Activated T-cell treated with anti-CD3 and anti-CD28 coated beads, Interleukin-2, amount 50 U/mL, for 72 hours (primary cell): ENCODE data around the gene SCFD2. TPM values are rescaled to one million over a fixed set of nuclear protein-coding genes. Genes with fewer than 3 reads are reported as not detected.

ENCODE experiments used
- ATAC-seq, 2 donors: fragments of 150-1000 bp; cut with Tn5 transposase; replicated peaks in 1 of 2; 2 replicates each; pipeline ENCODE4 v1.10.0; 2021; ENCODE audit warnings: moderate library complexity in 2 of 2, mild to moderate bottlenecking in 1 of 2
- DNase-seq, 2 donors: peaks; one replicate each; pipeline ENCODE4 v3.0.0; 2021 to 2022; ENCODE audit warnings: mixed read lengths in 1 of 2
- H3K27ac Mint-ChIP-seq: one replicate; pipeline ENCODE4 v1.8.0; 2022; ENCODE audit warnings: mild to moderate bottlenecking, moderate library complexity, mixed read lengths
- H3K27me3 Mint-ChIP-seq: one replicate; pipeline ENCODE4 v1.8.0; 2022; ENCODE audit warnings: low read depth, mixed read lengths
- H3K36me3 Mint-ChIP-seq, 2 donors: one replicate each; pipeline ENCODE4 v1.8.0; 2022; ENCODE audit warnings: mixed read lengths in 2 of 2, mild to moderate bottlenecking in 1 of 2; ENCODE audit not compliant: insufficient read depth in 2 of 2
- H3K4me1 Mint-ChIP-seq: one replicate; pipeline ENCODE4 v1.8.0; 2022; ENCODE audit warnings: low read depth, mixed read lengths
- H3K4me3 Mint-ChIP-seq, 2 donors: one replicate each; pipeline ENCODE4 v1.8.0; 2022; ENCODE audit warnings: mild to moderate bottlenecking in 2 of 2, mixed read lengths in 2 of 2, moderate library complexity in 2 of 2
- H3K9me3 Mint-ChIP-seq, 2 donors: one replicate each; pipeline ENCODE4 v1.8.0; 2022; ENCODE audit warnings: mixed read lengths in 2 of 2
- total RNA-seq, 2 donors: library from RNA; stranded (reverse); gene quantifications; one replicate each; pipeline ENCODE4 v1.2.3, GENCODE V29; 2022

The SCFD2 gene
- total RNA-seq, 2 donors from 2014 or later, result 15.5 to 17.6 TPM

DNA sequence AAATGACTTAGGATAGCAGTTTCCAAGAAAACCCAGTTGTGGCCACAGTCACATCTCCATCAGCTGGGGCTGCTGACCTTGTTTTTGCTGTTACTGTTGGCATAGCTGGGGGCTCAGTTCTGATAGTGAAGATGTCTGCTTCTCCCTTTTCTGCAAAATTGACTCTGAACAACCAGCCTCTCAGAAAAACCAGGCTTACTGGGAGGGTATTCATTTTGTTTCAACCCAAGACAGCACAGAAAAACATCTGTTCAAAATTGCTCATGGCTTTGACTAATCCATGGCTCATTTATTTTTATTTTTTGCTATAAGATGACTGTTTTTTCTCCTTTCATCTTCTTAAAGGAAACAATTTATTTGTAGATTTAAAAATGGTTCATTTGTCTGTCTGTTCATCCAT lies 450.7 kb downstream of the SCFD2 start:
- H3K4me1 Mint-ChIP-seq, result no peaks in the 10 kb centered on the region
- H3K4me3 Mint-ChIP-seq, result no peak overlapping the region
- no peaks in the 10 kb centered on the region for H3K36me3 Mint-ChIP-seq
- peak overlapping the region; percentile 30 for H3K27ac Mint-ChIP-seq
- H3K9me3 Mint-ChIP-seq, result no peaks in the 10 kb centered on the region
- no peaks in the 10 kb centered on the region for H3K27me3 Mint-ChIP-seq
- no peak for DNase-seq
- peak in 1 of 2 donors; percentile 54 for ATAC-seq

DNA sequence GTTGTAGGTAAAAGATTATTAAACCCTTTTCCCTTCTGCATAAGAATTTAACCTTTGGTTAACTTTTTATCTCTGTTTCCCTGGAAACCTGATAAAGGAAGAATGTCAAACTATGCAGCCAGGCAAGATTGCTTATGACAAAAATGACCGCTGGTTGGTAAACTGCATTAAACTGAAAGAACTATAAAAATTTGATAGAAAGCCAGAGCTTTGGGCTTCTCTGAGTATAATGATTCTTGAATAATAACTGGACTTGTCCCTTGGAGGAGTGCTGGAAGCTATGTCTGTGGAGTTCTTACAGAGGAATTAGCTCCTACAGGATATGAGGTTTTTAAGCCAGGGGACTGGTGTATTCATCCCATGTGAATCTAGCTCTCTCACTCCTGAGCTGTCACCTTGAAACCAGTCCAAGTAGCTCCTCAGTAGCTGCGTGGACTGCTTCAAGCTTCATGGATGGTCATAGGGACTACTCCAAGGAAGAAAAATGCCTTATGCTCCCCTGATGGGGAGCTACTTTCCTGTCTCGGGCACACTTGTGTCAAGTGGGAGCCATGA lies 451.7 kb downstream of the SCFD2 start:
- Mint-ChIP-seq H3K9me3 (no peaks in the 10 kb centered on the region), H3K4me3 (no peak overlapping the region)
- no peak for ATAC-seq

GRCh38 chr4:52912608-52913007 lies 453.3 kb downstream of the SCFD2 start:
- H3K4me3 Mint-ChIP-seq, result no peak overlapping the region
- ATAC-seq (peak in 1 of 2 donors; percentile 62), DNase-seq (no peak)
- H3K27me3 Mint-ChIP-seq, result no peaks in the 10 kb centered on the region
- H3K4me1 Mint-ChIP-seq, result no peaks in the 10 kb centered on the region
- H3K36me3 Mint-ChIP-seq, result no peaks in the 10 kb centered on the region
- no peaks in the 10 kb centered on the region for H3K9me3 Mint-ChIP-seq
- no peak overlapping the region for H3K27ac Mint-ChIP-seq

More for the DNA sequence above, 451.7 kb downstream of the SCFD2 start:
- H3K27ac Mint-ChIP-seq, result no peak overlapping the region
- DNase-seq, result no peak
- no peaks in the 10 kb centered on the region for H3K27me3 Mint-ChIP-seq
- no peaks in the 10 kb centered on the region for H3K36me3 Mint-ChIP-seq
- H3K4me1 Mint-ChIP-seq, result no peaks in the 10 kb centered on the region

- DNase-seq (peak; percentile 80 to 81), ATAC-seq (peak; percentile 36 to 62)
- no peaks in the 10 kb centered on the region for H3K36me3 Mint-ChIP-seq
- no peaks in the 10 kb centered on the region for H3K27me3 Mint-ChIP-seq
- H3K9me3 Mint-ChIP-seq, result no peaks in the 10 kb centered on the region
- H3K4me1 Mint-ChIP-seq, result no peaks in the 10 kb centered on the region
- no peak overlapping the region for H3K4me3 Mint-ChIP-seq
- H3K27ac Mint-ChIP-seq, result peak overlapping the region; percentile 55
Measured at GRCh38 chr4:52911684-52912294, 454.1 kb downstream of the SCFD2 start.

- Mint-ChIP-seq H3K9me3 (no peaks in the 10 kb centered on the region), H3K36me3 (no peaks in the 10 kb centered on the region), H3K4me1 (no peaks in the 10 kb centered on the region), H3K4me3 (no peak overlapping the region), H3K27ac (no peak overlapping the region), H3K27me3 (no peaks in the 10 kb centered on the region)
- DNase-seq, result no peak
- ATAC-seq, result no peak
Measured at GRCh38 chr4:52910115-52910514, 455.7 kb downstream of the SCFD2 start.

- Mint-ChIP-seq H3K36me3 (peaks cover 0 to 4% of the 10 kb centered on the region in 2 donors), H3K4me1 (no peaks in the 10 kb centered on the region), H3K27ac (no peak overlapping the region), H3K9me3 (no peaks in the 10 kb centered on the region), H3K27me3 (no peaks in the 10 kb centered on the region), H3K4me3 (no peak overlapping the region)
- no peak for DNase-seq
- ATAC-seq, result no peak
Measured at GRCh38 chr4:52907510-52907909, 458.4 kb downstream of the SCFD2 start.

- H3K27ac Mint-ChIP-seq, result no peak overlapping the region
Measured at GRCh38 chr4:52904421-52904820, 461.4 kb downstream of the SCFD2 start.

DNA sequence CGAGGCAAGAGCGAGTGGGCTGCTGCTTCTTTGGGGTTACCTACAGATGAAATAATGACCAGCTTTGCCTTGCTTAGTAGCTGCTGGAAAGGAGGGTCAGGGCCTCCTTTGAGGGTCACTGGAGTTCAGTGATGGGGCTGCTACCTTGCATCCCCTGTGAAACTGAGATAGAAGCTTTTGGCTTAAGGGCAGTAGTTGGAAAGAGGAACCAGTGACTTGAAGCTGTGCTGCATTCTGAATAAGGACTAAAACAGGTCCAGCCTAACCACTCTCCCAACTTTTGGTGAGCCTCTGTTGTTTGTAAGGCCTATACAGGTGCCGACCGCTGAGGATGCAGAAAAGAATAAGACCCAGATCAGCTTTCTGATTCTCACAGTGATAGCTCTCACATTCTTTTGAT lies 462.6 kb downstream of the SCFD2 start:
- H3K36me3 Mint-ChIP-seq, result peaks cover 5 to 7% of the 10 kb centered on the region in 2 donors
- H3K9me3 Mint-ChIP-seq, result peaks cover 0 to 2% of the 10 kb centered on the region in 2 donors
- DNase-seq (no peak), ATAC-seq (no peak)
- H3K27ac Mint-ChIP-seq, result no peak overlapping the region
- H3K4me1 Mint-ChIP-seq, result no peaks in the 10 kb centered on the region
- H3K27me3 Mint-ChIP-seq, result no peaks in the 10 kb centered on the region
- H3K4me3 Mint-ChIP-seq, result no peak overlapping the region

More at GRCh38 chr4:52904421-52904820, 461.4 kb downstream of the SCFD2 start:
- Mint-ChIP-seq H3K4me1 (no peaks in the 10 kb centered on the region), H3K27me3 (no peaks in the 10 kb centered on the region), H3K36me3 (peaks cover 4 to 5% of the 10 kb centered on the region in 2 donors), H3K4me3 (no peak overlapping the region), H3K9me3 (no peaks in the 10 kb centered on the region)
- no peak for ATAC-seq
- no peak for DNase-seq

- DNase-seq (no peak), ATAC-seq (no peak)
- no peaks in the 10 kb centered on the region for H3K27me3 Mint-ChIP-seq
- peaks cover 0 to 5% of the 10 kb centered on the region in 2 donors for H3K9me3 Mint-ChIP-seq
- no peak overlapping the region for H3K27ac Mint-ChIP-seq
- H3K4me1 Mint-ChIP-seq, result peaks cover 18% of the 10 kb centered on the region
- no peak overlapping the region for H3K4me3 Mint-ChIP-seq
- H3K36me3 Mint-ChIP-seq, result peaks cover 6 to 13% of the 10 kb centered on the region in 2 donors
Measured at GRCh38 chr4:52894443-52894842, 471.4 kb downstream of the SCFD2 start.

DNA sequence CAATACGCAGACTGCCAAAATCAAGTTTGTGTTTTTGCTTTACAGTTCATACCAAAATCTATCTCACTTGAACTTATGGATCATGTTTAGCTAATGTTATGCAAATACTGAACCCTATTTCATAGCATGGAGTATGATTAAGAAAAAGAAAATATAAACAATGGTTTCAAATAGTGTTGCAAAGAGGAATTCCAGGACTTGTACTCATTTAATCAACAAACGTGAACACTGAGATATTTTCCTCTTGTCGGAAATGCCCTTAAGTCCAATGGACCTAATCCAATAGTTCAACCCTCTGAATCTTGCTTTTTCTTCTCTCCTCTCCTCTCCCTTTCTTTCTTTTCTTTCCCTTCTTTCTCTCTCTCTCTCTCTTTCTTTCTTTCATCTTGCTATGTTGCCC lies 473.0 kb downstream of the SCFD2 start:
- Mint-ChIP-seq H3K4me1 (peaks cover 26% of the 10 kb centered on the region), H3K27ac (no peak overlapping the region), H3K4me3 (no peak overlapping the region), H3K36me3 (peaks cover 14 to 15% of the 10 kb centered on the region in 2 donors), H3K27me3 (no peaks in the 10 kb centered on the region), H3K9me3 (peaks cover 5 to 6% of the 10 kb centered on the region in 2 donors)
- DNase-seq, result no peak
- ATAC-seq, result no peak

- no peaks in the 10 kb centered on the region for H3K27me3 Mint-ChIP-seq
- H3K4me1 Mint-ChIP-seq, result peaks cover 26% of the 10 kb centered on the region
- peaks cover 11 to 14% of the 10 kb centered on the region in 2 donors for H3K36me3 Mint-ChIP-seq
- H3K9me3 Mint-ChIP-seq, result peaks cover 5 to 8% of the 10 kb centered on the region in 2 donors
- DNase-seq (no peak), ATAC-seq (no peak)
- H3K27ac Mint-ChIP-seq, result no peak overlapping the region
- no peak overlapping the region for H3K4me3 Mint-ChIP-seq
Measured at GRCh38 chr4:52891743-52892142, 474.1 kb downstream of the SCFD2 start.

GRCh38 chr4:52890521-52890791 lies 475.4 kb downstream of the SCFD2 start:
- H3K9me3 Mint-ChIP-seq, result peaks cover 5 to 8% of the 10 kb centered on the region in 2 donors
- H3K4me3 Mint-ChIP-seq, result peak overlapping the region; percentile 61 to 73
- H3K36me3 Mint-ChIP-seq, result peaks cover 13 to 18% of the 10 kb centered on the region in 2 donors
- no peak for DNase-seq
- H3K4me1 Mint-ChIP-seq, result peaks cover 26% of the 10 kb centered on the region
- H3K27me3 Mint-ChIP-seq, result no peaks in the 10 kb centered on the region
- peak; percentile 49 to 53 for ATAC-seq
- peak overlapping the region; percentile 6 for H3K27ac Mint-ChIP-seq

DNA sequence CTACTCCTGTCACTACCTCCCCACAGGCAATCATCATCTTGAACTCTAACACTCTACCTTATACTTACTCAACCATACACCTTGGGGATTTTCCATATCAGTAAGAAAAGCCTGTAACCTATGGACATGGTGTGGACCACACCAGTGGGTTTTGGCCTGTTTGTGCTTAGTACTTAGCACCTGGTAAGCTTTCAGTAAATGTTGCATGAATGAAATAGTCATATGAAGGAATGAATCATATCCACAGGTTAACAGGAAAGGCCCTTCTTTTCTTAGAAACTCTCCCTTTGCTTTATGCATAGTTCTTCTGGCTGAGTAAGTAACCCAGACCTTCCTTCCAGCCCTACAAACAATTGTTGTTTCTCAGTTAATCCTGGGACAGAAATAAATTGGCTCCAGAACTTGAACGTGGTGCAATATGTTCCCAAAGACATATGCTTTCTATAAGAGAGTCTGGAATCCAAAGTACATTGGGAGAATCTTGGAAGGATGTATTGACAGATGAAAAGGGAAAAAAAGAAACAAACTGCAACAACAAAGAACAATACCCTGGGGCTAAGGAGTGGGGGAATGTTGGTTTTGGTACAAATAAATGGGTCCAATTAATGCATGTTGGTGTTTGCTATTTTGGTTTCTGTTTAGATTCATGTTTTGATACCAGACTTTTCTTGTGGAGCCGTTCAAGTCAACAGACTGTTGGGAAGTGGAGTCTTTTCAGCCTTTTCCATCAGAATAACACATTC lies 475.9 kb downstream of the SCFD2 start:
- peak; percentile 93 to 94 for ATAC-seq
- Mint-ChIP-seq H3K36me3 (peaks cover 13 to 18% of the 10 kb centered on the region in 2 donors), H3K4me1 (peaks cover 26% of the 10 kb centered on the region), H3K27me3 (no peaks in the 10 kb centered on the region), H3K9me3 (peaks cover 5 to 8% of the 10 kb centered on the region in 2 donors), H3K27ac (peak overlapping the region; percentile 6), H3K4me3 (peak overlapping the region; percentile 61 to 73)
- peak; percentile 32 to 54 for DNase-seq
